IPS DF 4.7 (cell line): ENCODE data around the gene REPS2.
"Not testable (repeated sequence)": the region's sequence is repeated elsewhere in the genome, so short reads cannot be mapped to it uniquely, and the experiment has no call there.

Experiments used
- DNase-seq: peaks from one replicate; pipeline ENCODE4 v3.0.0-alpha.2; 2013; ENCODE audit warnings: low spot score; ENCODE audit errors: extremely low read depth

The REPS2 gene

GRCh38 chrX:16963216-16963615 lies 16.8 kb downstream of the REPS2 start:
- DNase-seq = no peak

GRCh38 chrX:16964976-16965375 lies 18.5 kb downstream of the REPS2 start:
- DNase-seq = not testable (repeated sequence)

GRCh38 chrX:16966752-16967448 lies 20.4 kb downstream of the REPS2 start:
- DNase-seq = no peak

GRCh38 chrX:16968753-16969152 lies 22.3 kb downstream of the REPS2 start:
- DNase-seq = not testable (repeated sequence)

- DNase-seq = no peak
These were observed 24.5 kb downstream of the REPS2 start for GRCh38 chrX:16970977-16971376.

- no peak for DNase-seq
These were observed 25.2 kb downstream of the REPS2 start for GRCh38 chrX:16971694-16972093.

GRCh38 chrX:16975233-16975632 lies 28.8 kb downstream of the REPS2 start:
- DNase-seq = no peak

- no peak for DNase-seq
These were observed 31.3 kb downstream of the REPS2 start for GRCh38 chrX:16977771-16978170.

GRCh38 chrX:16978193-16978984 lies 31.9 kb downstream of the REPS2 start:
- DNase-seq = no peak

- no peak for DNase-seq
These were observed 32.8 kb downstream of the REPS2 start for GRCh38 chrX:16979226-16979625.

GRCh38 chrX:16981209-16981608 lies 34.8 kb downstream of the REPS2 start:
- DNase-seq = no peak

GRCh38 chrX:16981980-16982379 lies 35.5 kb downstream of the REPS2 start:
- DNase-seq = no peak

GRCh38 chrX:16983051-16983450 lies 36.6 kb downstream of the REPS2 start:
- DNase-seq = no peak

- DNase-seq = no peak
These were observed 38.8 kb downstream of the REPS2 start for GRCh38 chrX:16985286-16985685.

- no peak for DNase-seq
These were observed 39.7 kb downstream of the REPS2 start for GRCh38 chrX:16986169-16986568.

GRCh38 chrX:16989750-16990149 lies 43.3 kb downstream of the REPS2 start:
- no peak for DNase-seq

GRCh38 chrX:16990839-16991238 lies 44.4 kb downstream of the REPS2 start:
- no peak for DNase-seq

- DNase-seq = no peak
These were observed 46.0 kb downstream of the REPS2 start for GRCh38 chrX:16992445-16992844.

GRCh38 chrX:16992951-16993350 lies 46.5 kb downstream of the REPS2 start:
- no peak for DNase-seq

- DNase-seq = no peak
These were observed 47.4 kb downstream of the REPS2 start for GRCh38 chrX:16993791-16994318.

GRCh38 chrX:16994736-16995135 lies 48.3 kb downstream of the REPS2 start:
- no peak for DNase-seq

GRCh38 chrX:16997313-16997712 lies 50.9 kb downstream of the REPS2 start:
- no peak for DNase-seq

- no peak for DNase-seq
These were observed 52.8 kb downstream of the REPS2 start for GRCh38 chrX:16999275-16999674.
